GM20431 (cell line): ENCODE results near the gene ANOS1.

ENCODE experiments used
- in situ Hi-C: fragments of 300-500 bp; cut with MseI, MboI; formaldehyde crosslinking; loops from one replicate; pipeline ENCODE4 v1.15.0; 2020; ENCODE audit warnings: low sequenced_read_pairs; ENCODE audit not compliant: unreplicated experiment

Gene ANOS1

DNA sequence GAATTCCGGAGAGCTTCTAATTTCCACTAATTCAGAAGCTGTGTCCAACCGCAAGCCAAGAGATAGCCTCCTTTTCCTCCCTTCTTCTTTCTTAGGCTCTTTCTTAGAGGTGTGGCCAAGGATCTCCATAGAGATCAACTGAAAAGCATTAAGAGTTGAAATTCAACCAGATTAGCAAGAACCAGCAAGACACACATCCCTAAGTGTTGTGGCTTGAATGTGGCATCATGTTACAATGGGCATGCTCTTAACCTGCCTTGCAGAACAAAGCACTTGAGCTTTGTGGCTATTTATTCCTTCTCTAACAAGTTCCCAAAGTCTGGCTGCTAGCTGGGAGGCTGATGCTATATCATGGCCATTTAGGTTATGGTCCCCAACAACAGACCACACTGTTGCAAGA, 10.4 kb downstream of the ANOS1 start:
- in situ Hi-C loops = no loop called here

DNA sequence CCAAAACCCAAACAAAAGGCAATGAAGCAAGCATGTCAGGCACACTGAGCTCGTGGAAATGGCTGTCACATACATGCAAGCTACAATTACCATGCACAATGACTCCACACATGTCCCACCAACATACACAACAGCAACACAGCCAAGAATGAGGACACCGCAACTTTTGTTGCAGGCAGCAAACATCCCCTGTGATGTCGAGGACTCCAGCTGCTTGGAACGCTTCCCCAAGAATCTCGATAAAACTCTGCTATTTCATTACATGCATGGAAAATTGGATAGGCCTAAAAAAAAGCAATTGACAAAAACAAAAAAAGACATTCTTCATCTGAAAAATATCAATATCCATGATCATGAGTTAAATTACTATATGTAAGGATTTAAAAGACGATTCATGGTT, 11.8 kb downstream of the ANOS1 start:
- in situ Hi-C loops = no loop called here

DNA sequence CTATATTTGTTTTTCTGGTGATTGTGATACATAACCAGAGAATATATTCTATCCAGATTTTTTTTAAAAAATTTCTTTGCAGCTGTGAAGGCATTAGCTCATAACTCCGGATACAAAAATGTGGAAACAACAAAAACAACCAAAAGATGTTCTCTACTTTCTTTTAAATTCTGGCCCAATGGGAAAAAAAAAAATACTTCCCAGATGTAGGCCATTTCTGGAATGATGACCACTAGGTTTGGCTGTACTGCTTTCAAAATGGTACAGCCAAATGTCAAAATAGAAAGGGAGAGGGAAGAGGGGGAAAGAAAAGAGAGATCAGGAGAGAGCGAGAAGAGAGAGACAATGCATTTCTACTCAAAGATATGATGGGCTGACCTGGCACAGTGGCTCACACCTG, 14.6 kb downstream of the ANOS1 start:
- in situ Hi-C loops = no loop called here

- in situ Hi-C loops = no loop called here
These were observed 17.8 kb downstream of the ANOS1 start for GRCh38 chrX:8714164-8714563.

DNA sequence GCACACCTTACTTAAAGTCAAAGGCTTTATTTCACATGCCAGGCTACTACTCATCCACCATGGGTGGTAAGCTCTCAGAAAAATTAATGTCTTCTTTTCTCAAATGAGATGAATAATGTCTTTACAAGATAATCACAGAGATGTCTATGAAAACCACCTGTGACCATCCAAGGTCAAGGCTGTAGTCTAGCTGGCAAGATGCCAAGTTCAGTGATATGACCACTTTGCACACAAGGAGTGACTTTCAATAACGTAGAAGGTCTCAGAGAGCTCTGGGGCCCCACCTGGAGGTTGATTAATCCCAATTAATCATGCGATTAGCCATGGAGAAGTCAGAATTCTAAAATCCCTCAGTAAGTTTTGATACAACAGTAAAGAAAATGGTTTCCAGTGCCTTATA, 20.5 kb downstream of the ANOS1 start:
- in situ Hi-C loops = no loop called here

GRCh38 chrX:8704184-8704583, 27.8 kb downstream of the ANOS1 start:
- in situ Hi-C loops = no loop called here

DNA sequence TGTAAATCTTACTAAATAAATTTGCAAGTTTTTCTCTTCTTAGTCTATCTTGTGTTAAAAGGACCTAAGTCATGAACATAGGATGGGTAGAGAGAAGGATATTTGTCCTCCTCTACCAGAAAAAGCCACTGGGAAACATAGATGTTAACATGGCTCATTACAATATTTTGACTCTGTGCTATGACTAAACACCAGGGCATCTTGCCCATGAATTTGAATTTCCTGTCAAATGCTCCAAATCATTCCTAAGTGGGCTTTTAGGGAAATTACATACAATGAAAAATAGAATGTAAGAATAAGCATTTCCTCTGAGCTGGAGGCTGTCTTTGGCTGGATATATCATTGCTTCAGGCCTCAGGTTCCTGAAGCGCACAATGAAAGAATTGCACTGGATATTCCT, 39.1 kb downstream of the ANOS1 start:
- in situ Hi-C loops = no loop called here

DNA sequence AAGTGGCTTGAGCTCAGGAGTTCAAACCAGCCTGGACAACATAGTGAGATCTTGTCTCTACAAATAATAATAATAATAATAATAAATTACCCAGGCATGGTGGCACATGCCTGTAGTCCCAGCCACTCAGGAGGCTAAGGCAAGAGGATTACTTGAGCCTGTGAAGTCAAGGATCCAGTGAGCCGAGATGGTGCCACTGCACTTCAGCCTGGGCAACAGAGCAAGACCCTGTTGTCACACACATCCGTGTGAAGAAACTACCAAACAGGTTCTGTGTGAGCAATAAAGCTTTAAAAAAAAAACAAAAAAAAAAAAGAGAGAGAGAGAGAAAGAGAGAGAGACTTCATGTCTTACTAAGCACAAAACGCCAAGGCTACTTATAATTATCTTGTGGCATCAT, 42.5 kb downstream of the ANOS1 start:
- in situ Hi-C loops = no loop called here

- in situ Hi-C loops = no loop called here
These were observed 43.2 kb downstream of the ANOS1 start for GRCh38 chrX:8688776-8689175.

GRCh38 chrX:8684201-8684965, 47.6 kb downstream of the ANOS1 start:
- in situ Hi-C loops = no loop called here

GRCh38 chrX:8683687-8684086, 48.2 kb downstream of the ANOS1 start:
- in situ Hi-C loops = no loop called here

DNA sequence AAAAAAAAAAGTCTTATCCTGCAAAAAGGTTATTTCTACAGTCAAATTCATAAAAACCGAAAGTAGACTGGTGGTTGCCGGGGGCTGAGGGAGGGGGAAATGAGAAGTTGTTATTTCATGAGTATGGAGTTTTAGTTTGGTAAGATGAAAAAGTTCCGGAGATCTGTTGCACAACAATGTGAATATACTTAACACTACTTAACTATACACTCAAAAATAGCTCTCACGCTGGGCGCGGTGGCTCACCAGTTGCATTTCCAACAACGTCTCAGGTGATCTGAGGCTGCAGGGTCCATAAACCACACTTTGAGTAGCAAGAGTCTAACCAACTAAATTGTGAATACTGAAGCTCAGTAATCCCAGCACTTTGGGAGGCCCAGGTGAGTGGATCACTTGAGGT, 52.4 kb downstream of the ANOS1 start:
- in situ Hi-C loops = no loop called here

DNA sequence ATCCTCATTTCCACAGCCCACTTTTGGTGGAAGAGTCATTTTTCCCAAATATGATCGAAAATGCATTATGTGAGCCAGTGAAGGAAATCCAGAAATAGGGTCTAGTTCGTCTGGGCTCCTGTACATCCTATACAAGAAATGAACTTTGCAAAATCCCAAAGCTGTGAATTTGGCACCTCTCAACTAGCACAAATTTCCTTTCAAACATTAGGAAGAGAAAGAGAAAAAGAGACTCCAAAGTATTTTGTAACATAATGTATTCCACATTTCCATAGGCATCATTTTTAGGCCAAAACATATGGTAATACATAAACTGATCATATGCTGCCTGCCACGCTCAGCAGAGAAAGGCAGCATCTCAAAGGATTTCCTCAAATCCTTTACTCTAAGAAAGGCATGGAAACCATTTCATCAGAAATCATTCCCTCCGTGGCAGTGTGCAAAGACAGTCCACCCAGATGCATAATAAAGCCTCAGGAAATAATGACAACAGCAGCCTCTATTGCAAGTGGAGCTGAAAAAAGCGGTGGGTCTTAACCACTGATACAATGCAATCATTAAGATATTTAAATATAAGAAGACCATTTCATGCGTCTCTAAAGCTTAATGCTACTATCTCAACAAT, 56.8 kb downstream of the ANOS1 start:
- in situ Hi-C loops = no loop called here

- in situ Hi-C loops = no loop called here
These were observed 58.7 kb downstream of the ANOS1 start for GRCh38 chrX:8673201-8673600.

- in situ Hi-C loops = no loop called here
These were observed 59.8 kb downstream of the ANOS1 start for GRCh38 chrX:8672176-8672575.

DNA sequence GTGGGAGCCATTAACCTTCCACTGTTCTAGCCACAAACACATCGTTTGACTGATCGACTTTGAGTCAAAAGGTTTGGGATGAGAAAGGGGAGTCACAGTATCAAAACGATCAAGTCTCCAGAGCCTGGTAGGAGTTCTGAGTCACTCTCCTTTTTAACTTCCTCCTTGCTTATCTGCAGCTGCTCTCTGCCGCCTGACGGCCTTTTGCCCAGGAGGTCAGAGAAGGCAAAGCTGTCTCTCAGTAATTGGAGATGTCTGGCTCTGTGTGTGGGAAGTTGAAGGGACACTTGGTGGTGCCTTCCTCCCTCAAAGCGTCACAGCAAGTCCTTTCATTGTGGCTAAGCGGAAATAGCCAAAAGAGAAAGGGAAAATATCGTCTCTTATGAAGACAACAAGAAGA, 63.1 kb downstream of the ANOS1 start:
- in situ Hi-C loops = no loop called here

DNA sequence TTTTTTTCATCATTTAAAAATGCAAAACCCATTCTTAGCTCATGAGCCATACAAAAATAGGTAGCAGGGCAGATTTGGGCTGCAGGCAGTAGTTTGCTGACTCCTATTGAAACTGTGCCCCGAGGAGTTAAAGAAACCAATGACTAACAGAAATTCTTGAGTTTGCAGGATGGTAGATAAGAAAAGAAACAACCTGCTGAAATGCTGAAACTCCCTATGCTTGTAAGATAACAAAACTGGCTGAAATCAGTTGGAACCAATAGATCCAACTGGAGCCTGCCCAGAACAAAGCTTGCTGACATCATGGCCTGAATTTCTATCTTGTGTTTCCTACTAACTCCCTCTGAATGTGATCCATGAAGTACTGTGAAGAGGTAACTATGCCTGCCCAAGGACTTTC, 68.6 kb downstream of the ANOS1 start:
- in situ Hi-C loops = no loop called here

DNA sequence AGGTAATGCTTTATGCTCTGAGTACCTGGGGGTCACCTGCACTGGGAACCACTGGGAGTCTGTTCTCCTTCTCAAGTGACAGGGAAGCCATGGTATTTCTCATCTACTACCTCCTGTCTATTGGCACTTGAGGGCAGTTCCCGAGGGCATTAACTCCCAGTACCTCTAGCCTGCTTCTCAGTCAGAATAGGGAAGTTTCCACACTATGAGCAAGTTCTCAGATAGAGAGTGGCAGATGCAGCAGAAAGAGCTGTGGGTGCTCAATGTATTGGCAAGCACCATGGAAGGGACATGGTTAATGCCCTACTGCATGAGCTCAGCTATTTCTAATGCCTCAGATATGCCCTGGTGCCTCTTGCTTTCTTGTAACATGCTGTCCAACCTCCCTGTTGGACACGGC, 74.1 kb downstream of the ANOS1 start:
- in situ Hi-C loops = no loop called here

- in situ Hi-C loops = no loop called here
These were observed 78.0 kb downstream of the ANOS1 start for GRCh38 chrX:8653956-8654355.

GRCh38 chrX:8649969-8650368, 82.0 kb downstream of the ANOS1 start:
- in situ Hi-C loops = no loop called here

DNA sequence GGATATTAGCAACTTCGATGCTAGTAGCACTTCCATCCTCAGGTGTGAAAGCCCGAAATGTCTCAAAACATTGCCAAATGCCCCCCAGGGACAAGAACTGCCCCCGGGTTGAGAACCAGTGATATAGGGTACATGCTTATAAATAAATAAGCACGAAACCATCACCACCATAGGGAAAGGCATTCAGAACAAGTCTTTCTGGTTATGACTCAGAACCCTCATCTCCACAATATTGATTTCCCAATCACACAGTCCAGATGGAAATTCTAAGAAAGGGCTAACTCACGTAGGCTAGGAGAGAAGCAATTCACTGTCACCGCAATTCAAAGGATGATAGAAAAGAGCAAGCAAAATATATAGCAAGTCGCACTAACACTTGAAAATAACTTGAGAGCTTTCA, 84.8 kb downstream of the ANOS1 start:
- in situ Hi-C loops = no loop called here

GRCh38 chrX:8639949-8640475, 91.9 kb downstream of the ANOS1 start:
- in situ Hi-C loops = no loop called here
